Raji (cell line): ENCODE data around the gene ZFPM1.

Experiments
- POLR2A ChIP-seq: IDR thresholded peaks from 2 replicates; pipeline ENCODE4 v1.6.1; 2011; ENCODE audit warnings: low read depth, low read length, control low read depth; ENCODE audit not compliant: insufficient read depth

The ZFPM1 gene

GRCh38 chr16:88451586-88452481 is 1.2 kb upstream of the ZFPM1 start:
- peak; percentile 39; the same call in 1 of the 2 replicates for TF ChIP-seq POLR2A

GRCh38 chr16:88452482-88453216 is 431 bp upstream of the ZFPM1 start:
- peak; percentile 13; the same call in 1 of the 2 replicates for TF ChIP-seq POLR2A

DNA sequence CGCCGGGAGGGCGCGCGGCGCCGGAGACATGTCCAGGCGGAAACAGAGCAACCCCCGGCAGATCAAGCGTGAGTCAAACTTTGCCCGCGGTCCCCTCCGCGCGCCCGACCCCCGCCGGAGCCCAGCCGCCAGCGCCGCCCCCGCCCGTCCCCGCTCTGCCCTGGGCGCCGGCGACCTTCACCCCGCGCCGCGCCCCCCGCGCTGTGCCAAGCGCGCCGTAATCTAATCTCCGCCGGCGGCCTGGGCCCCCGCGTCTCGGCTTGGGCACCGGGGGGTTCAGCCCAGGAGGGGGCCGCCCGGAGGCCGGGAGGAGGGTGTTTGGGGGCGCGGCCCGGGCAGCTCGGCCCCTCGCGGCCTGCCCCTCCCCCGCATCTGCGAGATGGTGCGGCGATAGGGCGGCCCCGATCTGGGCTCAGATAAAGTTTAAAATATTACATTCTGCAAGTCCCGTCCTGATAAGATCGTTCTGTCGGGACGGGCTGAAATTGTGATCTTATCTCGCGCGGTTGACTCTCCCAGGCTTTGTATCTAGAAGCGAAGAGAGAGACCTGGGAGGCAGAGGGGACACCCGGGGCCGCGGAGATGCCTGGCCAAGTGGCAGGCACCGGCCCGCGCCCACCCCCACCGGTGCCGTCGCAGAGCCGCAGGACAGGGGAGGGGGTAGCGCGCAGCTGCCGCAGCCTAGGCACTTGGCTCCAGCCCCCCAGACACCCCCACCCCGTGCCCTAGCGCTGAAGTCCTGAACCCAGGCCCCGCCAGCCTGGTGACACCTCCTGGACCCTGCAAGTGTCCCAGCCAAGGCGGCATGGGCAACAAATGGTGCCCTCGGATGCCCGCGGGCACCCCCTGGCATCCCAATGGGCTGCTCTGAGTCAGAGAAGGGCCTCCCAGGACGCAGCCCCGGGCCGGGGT is 787 bp downstream of the ZFPM1 start:
- TF ChIP-seq POLR2A: no peak

- 0 out of 2 replicates have a peak, but pooled peaks have one; percentile 20 for TF ChIP-seq POLR2A
Measured at GRCh38 chr16:88454523-88454947, 1.5 kb downstream of the ZFPM1 start.

- TF ChIP-seq POLR2A: 0 out of 2 replicates have a peak, but pooled peaks have one; percentile 16
Measured at GRCh38 chr16:88455610-88456355, 2.7 kb downstream of the ZFPM1 start.

GRCh38 chr16:88456356-88457292 is 3.5 kb downstream of the ZFPM1 start:
- TF ChIP-seq POLR2A: no peak

DNA sequence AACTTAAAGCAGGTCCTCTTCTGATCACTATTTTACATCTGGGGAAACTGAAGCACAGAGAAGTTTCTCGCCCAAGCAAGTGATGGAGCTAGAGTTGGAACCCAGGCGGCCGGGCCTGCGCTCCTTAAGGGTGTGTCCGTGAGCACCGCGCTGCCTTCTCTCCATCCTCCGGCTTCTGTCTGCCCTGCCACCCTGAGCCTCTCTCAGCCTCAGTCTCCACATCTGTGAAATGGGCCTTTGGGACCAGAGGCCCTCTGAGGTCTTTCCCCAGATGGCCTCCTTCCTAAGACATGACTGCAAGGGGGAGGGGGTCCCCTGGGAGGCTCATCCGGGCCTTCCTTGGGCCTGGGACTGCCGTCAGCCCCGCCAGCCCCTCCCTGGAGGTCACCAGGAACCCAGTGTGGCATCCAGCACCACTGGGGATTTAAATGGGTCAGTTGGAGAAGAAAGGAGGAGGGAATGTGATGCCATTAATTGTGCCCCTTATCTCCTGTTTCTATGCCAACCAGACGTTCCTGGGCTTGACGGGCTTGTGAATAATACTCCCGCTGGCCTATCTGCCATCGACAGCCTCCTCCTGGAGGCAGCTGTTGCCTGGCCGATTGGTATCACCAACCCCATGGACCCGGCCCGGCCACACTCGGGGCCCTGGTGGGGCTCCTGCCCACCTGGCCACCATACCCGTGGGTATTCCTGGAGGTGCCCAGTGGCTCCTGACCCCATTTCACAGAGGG is 5.1 kb downstream of the ZFPM1 start:
- TF ChIP-seq POLR2A: no peak

DNA sequence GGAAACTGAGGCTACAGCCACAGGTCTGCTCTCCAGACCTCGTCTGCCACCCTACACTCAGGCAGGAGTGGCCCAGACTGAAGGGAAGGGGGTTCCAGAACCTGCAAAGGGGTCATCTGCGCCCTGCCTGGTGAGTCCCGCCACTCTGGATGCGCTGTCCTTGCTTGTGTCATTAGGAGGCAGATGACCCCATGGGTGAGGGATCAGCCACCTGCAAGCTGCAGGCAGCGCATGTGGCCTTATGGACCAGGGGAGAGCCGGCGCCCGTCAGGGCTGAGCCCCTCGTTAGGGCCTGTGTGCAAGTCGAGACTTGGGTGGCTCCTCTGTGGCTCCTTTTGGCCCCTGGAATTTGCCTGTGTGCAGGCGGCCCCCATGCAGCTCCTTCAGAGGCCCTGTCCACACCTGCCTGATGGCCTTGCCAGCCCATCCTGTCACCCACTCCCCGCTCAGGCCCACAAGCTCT is 5.7 kb downstream of the ZFPM1 start:
- no peak for TF ChIP-seq POLR2A

GRCh38 chr16:88459366-88460073 is 6.4 kb downstream of the ZFPM1 start:
- no peak for TF ChIP-seq POLR2A

DNA sequence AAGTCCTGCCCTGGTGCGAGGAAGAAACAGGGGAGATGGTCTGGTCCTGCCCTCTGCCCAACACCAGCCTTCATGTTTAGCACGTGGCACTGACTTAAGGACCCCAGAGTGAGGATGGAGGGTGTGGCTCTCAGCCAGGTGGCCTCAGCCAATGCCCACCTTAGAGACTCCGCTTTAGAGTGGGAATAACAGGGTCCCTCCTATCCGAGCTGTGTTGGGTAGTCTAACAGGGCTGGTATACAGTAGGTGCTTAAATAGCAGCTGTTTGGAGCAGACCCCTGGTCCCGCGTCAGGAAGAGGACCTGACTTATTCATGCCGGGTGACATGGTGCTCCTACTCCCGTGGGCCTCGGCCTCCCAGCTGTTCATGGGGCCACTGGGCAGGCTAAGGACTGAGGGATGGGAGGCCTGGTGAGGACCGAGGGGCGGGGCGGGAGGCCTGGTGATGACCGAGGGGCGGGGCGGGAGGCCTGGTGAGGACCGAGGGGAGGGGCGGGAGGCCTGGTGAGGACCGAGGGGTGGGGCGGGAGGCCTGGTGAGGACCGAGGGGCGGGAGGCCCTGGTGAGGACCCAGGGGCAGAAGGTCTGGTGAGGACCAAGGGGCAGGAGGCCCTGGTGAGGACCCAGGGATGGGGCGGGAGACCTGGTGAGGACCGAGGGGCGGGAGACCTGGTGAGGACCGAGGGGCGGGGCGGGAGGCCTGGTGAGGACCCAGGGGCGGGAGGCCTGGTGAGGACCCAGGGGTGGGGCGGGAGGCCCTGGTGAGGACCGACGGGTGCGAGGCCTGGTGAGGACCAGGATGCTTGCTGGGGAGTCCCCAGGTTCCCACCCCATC is 7.6 kb downstream of the ZFPM1 start:
- no peak for TF ChIP-seq POLR2A
